Measurements from ENCODE around the gene HOXC11.

DNA sequence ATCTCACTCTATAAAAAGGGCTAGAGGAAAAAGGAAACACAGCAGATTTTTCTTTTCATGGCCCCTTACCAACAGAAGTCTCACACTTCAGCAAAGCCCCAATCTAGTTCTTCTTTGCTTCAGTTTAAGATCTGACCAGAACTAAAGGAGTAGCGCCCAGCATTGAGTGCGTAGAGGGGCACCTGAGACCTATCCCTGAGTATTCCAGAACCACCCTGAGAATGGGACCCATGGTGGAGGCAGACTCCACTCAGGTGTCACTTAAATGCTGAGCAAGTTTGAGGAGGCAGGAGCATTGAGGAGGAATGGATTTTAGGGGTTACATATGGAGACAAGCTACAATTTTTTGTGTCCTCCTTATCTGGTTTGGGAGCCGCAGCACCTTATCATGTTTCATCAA, 1.8 kb upstream of the HOXC11 start:
- no peak for TF ChIP-seq CTCF (conservative IDR thresholded peaks at IDR 0.05; ENCODE audit: low read depth, low read length)
- no peak for TF ChIP-seq BHLHE40 (IDR thresholded peaks at IDR 0.05; ENCODE audit: low read depth, low read length)
- TF ChIP-seq POLR2A (IDR thresholded peaks at IDR 0.05; ENCODE audit: low read depth, low read length) = no peak
- TF ChIP-seq CHD1 (IDR thresholded peaks at IDR 0.05; ENCODE audit: low read depth, low read length) = no peak
- TF ChIP-seq RAD21 (IDR thresholded peaks at IDR 0.05; ENCODE audit: low read length) = no peak
- no peak for TF ChIP-seq FOS (IDR thresholded peaks at IDR 0.05; ENCODE audit: low read depth, low read length)
- no peak for TF ChIP-seq MAFK (IDR thresholded peaks at IDR 0.05; ENCODE audit: low read depth, low read length)
